ENCODE measurements around the gene TNFRSF1A.

- TF ChIP-seq CTCF (IDR thresholded peaks at IDR 0.05; ENCODE audit: low read depth, low read length, poor library complexity, severe bottlenecking) = no peak
- TF ChIP-seq EZH2phosphoT487 (IDR thresholded peaks at IDR 0.05; ENCODE audit: borderline replicate concordance, low read length) = no peak
Measured at GRCh38 chr12:6380141-6381121, 38.6 kb upstream of the TNFRSF1A start.

Measured in DOHH2 (cell line).